Breast epithelium (tissue), 3 donors: ENCODE data around the gene PAM16.

Experiments used
- POLR2A ChIP-seq: fragments of 450-650 bp; IDR thresholded peaks from one replicate; pipeline ENCODE4 v1.6.1; 2016; ENCODE audit warnings: antibody characterized with exemption, mild to moderate bottlenecking, moderate library complexity
- TF ChIP-seq, protein P1 (sequence below), 3 donors: fragments of 450-650 bp; IDR thresholded peaks; one replicate each; pipeline ENCODE4 v1.5.1; 2016 to 2017; ENCODE audit warnings: antibody characterized with exemption in 3 of 3, mild to moderate bottlenecking in 3 of 3, moderate library complexity in 3 of 3

DNA sequence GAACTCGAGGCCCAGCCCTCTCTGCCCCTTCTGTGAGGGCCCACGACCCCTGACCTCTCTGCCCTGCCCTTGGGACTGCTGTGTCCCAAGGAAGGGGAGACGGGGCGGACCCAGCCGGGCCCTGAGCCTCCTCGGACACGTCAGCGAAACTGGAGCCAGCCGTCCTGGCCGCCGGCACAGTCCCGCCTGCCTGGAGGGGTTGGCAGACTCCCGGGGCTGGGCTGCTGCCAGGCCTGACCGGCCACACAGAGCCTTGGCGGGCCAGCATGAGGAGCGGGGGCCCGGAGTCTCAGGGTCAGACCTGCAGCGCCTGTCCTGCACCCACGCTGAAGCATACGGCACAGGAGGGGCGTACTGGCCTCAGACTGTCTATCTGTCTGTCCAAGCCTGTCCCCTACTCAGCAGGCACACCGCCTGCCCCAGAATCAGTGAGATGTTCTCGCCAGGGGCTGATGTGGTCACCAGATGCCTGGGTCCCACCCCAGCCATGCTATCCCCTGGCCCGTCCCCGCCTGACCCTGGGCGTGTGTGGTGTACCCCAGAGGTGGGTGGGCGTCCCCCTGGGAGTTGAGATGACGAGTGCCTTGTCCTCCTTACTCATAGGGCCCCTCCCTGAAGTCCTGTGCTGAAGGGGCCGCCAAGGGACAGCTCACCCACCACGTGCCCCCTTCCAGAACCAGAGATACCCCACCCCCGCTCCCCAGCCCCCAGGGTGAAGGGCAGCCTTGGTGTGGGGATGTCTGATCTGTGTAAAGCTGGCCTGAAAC, 25.2 kb upstream of the PAM16 start:
- no peak for TF ChIP-seq POLR2A
- TF ChIP-seq, protein P1, sequence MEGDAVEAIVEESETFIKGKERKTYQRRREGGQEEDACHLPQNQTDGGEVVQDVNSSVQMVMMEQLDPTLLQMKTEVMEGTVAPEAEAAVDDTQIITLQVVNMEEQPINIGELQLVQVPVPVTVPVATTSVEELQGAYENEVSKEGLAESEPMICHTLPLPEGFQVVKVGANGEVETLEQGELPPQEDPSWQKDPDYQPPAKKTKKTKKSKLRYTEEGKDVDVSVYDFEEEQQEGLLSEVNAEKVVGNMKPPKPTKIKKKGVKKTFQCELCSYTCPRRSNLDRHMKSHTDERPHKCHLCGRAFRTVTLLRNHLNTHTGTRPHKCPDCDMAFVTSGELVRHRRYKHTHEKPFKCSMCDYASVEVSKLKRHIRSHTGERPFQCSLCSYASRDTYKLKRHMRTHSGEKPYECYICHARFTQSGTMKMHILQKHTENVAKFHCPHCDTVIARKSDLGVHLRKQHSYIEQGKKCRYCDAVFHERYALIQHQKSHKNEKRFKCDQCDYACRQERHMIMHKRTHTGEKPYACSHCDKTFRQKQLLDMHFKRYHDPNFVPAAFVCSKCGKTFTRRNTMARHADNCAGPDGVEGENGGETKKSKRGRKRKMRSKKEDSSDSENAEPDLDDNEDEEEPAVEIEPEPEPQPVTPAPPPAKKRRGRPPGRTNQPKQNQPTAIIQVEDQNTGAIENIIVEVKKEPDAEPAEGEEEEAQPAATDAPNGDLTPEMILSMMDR (IDR thresholded peaks at IDR 0.05), result no peak
